ENCODE data around the gene ABTB2. TPM values are rescaled to one million over a fixed set of nuclear protein-coding genes. Genes with fewer than 3 reads are reported as not detected.

The ABTB2 gene
- total and polyA plus RNA-seq, 2 of the 8 experiments (the other 6 are each of a cell fraction or from before 2014, with no cell fraction given) = 7.7 to 10.2 TPM

- no peak for TF ChIP-seq NANOG (IDR thresholded peaks at IDR 0.05; ENCODE audit: insufficient read depth, low read depth, low read length, poor library complexity, severe bottlenecking)
- TF ChIP-seq SIRT6 (IDR thresholded peaks at IDR 0.05; ENCODE audit: low read length) = no peak
- no peak for TF ChIP-seq FOSL1 (IDR thresholded peaks at IDR 0.05; ENCODE audit: insufficient read depth, low read depth, low read length)
- TF ChIP-seq KDM5A (IDR thresholded peaks at IDR 0.05; ENCODE audit: low read length) = no peak
- TF ChIP-seq BRCA1 (IDR thresholded peaks at IDR 0.05; ENCODE audit: low read depth, low read length) = no peak
- TF ChIP-seq PHF8 (conservative IDR thresholded peaks at IDR 0.05; ENCODE audit: low read depth, low read length) = no peak
Measured at GRCh38 chr11:34353881-34354280, 3.9 kb downstream of the ABTB2 start (continued).
